HG02981 (cell line): ENCODE results near the gene CEL.
"Not testable (repeated sequence)": the region's sequence is repeated elsewhere in the genome, so short reads cannot be mapped to it uniquely, and the experiment has no call there.

Experiments
- ATAC-seq: cut with Tn5 transposase; IDR thresholded peaks from one replicate; pipeline ENCODE4 v1.9.1; 2021; ENCODE audit warnings: mild to moderate bottlenecking, moderate library complexity; ENCODE audit not compliant: unreplicated experiment

The CEL gene

DNA sequence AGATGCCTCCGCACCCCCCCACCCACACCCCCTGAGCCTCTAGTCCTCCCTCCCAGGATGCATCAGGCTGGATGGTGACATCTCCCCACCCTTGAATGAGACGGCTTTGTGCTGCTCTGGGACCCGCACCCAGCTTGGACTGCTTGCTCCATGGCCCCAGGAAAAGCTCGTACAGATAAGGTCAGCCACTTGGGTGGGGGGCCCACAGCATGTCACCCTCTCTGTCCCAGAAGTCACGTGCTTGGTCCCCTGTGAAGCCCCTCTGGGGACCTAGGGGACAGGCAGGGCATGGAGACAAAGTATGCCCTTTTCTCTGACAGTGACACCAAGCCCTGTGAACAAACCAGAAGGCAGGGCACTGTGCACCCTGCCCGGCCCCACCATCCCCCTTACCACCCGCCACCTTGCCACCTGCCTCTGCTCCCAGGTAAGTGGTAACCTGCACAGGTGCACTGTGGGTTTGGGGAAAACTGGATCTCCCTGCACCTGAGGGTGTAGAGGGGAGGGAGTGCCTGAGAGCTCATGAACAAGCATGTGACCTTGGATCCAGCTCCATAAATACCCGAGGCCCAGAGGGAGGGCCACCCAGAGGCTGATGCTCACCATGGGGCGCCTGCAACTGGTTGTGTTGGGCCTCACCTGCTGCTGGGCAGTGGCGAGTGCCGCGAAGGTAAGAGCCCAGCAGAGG, 20.3 kb downstream of the CEL start:
- ATAC-seq = not testable (repeated sequence)

DNA sequence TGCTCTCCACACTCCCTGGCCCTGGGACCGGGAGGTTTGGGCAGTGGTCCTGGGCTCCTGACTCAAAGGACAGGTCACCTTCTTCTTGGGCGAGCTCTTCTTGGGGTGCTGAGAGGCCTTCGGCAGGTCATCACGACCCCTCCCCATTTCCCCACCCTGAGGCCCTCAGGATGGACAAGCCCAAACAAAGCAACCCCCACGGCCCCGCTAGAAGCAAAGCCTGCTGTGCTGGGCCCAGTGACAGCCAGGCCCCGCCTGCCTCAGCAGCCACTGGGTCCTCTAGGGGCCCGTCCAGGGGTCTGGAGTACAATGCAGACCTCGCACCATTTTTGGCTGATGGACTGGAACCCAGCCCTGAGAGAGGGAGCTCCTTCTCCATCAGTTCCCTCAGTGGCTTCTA, 21.9 kb downstream of the CEL start:
- not testable (repeated sequence) for ATAC-seq

DNA sequence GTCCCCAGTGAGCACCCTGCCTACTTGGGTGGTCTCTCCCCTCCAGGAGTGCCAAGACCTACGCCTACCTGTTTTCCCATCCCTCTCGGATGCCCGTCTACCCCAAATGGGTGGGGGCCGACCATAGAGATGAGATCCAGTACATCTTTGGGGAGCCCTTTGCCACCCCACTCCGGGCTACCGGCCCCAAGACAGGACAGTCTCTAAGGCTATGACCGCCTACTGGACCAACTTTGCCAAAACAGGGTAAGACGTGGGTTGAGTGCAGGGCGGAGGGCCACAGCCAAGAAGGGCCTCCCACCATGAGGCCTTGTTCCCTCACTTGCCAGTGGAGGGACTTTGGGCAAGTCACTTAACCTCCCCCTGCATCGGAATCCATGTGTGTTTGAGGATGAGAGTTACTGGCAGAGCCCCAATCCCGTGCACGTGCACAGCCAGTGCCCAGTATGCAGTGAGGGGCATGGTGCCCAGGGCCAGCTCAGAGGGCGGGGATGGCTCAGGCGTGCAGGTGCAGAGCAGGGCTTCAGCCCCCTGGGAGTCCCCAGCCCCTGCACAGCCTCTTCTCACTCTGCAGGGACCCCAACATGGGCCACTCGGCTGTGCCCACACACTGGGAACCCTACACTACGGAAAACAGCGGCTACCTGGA, 24.6 kb downstream of the CEL start:
- ATAC-seq = not testable (repeated sequence)

DNA sequence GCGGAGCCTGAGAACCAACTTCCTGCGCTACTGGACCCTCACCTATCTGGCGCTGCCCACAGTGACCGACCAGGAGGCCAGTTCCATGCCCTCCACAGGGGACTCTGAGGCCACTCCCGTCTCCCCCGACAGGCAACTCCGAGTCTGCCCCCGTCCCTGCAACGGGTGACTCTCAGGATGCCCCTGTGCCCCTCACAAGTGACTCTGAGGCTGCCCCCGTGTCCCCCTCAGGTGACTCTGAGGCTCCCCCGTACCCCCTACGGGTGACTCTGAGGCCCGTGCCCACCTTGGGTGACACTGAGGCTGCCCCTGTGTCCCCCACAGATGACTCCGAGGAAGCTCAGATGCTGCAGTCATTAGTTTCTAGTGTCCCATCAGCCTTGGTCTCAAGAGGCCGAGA, 25.1 kb downstream of the CEL start:
- no peak for ATAC-seq

DNA sequence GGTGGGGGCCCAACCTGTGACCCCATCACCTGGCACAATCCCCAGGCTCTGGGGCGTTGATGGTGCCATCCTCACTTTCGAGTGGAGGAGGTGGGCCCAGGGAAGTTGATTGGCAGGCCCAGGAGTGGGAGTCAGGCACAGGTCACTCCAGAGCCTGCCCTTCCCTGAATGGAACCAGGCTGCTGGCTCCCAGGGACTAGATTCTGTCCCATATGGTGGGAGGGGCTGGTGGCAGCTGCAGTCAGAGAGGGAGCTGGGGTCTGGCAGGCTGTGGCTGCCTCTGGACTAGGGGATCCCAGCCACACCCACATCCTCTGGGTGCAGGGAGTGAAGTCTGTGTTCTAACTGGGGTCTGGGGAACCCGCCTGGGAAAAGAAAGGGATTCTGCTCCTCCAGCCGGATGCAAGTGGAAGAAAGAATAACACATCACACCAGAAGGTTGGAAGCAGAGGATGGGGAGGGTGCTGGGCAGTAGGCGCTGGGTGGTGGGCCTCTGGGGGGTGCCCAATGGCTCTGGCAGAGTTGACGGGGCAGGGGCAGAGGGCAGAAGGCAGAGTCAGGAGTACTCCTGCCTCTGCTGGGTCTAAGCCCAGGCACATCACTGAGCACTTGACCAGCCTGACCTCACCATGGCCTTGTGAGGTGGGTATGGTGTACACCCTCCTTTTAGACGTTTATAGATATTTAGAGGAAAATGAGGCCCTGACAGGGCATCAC, 25.8 kb downstream of the CEL start:
- no peak for ATAC-seq

DNA sequence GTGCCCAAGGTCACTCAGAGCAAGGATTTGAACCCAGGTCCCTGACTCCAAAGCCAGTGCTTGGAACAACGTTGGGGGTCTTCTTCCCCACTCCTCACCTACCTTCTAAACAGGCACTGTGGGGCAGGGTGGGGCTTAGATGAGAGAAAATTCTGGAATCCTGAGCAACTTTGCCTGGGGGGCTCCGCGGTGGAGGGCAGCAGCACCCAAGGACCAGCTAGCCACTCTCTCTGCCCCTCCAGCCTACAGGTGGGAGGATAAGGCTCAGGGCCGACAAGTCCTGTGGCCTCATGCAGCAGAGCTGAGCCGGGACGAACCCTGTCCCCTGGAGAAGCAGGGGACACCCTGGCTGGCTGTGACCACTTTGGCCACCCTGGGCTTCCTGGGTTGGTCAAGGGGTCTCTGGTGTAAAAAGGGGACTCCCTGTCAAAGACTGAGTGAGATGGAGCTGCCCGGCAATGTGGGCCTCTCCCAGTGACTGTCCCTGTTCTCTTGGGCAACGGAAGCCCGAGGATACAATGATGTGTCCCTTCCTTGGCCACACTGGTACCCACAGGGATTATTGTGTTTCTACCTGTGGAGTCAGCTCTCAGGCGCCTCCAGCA, 26.5 kb downstream of the CEL start:
- no peak for ATAC-seq

DNA sequence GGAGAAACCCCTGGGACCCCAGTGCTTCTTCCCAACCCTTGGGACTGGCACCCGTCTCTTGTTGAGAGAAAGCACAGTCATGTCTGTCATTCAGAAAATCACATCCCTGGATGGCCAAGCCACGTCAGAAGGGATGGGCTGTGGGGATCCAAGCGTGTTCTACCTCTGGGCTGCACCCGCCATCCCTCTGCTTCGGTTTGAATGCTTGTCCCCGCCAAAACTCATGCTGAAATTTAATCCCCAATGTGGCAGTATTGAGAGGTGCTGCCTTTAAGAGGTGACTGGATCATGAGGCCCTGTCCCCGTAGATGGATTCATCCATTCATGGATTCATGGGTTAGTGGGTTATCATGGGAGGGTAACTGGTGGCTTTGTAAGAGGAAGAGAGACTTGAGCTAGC, 27.0 kb downstream of the CEL start:
- no peak for ATAC-seq

DNA sequence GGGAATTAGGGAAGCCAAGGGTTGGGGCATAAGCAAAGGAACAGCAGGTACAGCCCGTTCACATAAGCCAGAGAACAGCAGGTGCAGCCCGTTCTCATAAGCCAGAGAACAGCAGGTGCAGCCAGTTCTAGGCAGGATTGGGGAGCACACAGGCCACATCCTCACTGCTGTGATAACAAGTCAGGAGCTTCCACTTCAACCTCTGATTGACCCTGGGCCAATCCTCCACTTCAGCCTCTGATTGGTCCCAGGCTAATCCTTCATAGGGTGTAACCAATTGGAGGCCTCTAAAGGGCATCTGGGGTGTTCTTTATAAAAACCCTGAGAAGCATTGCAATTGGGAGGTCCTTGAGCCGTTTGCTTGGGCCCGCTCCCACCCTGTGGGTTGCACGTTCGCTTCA, 27.5 kb downstream of the CEL start:
- no peak for ATAC-seq

DNA sequence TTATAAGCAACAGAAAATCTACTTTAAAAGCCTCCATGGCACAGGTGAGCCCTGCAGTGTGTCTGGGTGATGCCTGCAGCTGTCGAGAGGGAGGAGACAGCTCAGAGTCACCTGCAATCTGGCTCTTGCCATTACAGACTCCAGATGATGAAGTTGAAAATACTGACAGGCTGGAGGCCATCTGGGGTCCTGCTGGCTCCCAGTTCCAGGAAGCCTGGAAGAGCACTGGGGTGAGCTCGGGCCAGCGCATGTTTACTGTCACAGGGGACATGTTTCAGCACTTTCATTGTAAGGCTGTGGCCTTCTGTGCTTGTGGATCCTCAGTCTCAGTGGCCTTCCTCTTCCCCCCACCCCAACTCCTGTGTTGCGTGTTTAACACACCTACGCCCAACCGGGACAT, 28.4 kb downstream of the CEL start:
- no peak for ATAC-seq

DNA sequence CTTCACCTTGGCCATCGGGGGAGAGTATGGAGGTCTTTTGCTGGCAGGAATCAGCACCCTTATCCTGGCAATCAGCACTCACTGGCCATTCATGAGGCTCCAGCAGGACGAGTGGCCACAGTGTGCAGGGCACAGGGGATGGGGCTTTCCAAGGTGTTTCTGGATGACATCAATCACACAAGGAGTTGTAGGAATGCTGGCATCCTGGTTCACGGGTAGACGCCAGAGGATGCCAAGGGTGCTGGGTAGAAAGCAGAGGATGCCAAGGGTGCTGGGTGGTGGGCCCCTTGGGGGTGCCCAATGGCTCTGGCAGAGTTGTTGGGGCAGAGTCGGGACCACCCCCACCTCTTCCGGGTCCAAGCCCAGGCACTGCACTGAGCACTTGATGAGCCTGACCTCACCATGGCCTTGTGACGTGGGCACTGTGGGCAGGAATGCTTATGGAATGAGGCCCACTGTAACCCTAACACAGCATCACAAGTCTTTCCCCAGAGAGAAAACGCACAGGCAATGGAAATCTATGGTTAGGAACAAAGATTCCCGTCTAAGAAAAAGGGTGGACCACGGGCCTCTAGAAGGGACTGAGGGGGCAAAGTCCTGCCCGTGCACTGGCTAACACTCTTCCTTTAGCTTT, 29.1 kb downstream of the CEL start:
- no peak for ATAC-seq

DNA sequence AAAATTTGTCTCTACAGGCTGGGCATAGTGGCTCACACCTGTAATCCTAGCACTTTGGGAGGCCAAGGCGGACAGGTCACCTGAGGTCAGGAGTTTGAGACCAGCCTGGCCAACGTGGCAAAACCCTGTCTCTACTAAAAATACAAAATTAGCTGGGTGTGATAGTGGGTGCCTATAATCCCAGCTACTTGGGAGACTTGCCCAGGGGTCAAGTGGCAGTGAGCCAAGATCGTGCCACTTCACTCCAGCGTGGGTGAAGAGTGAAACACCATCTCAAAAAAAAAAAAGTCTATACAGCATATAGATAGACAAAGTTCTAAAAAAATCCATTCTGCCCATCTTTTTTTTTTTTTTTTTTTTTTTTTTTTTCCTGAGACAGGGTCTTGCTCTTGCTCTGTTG, 32.6 kb downstream of the CEL start:
- not testable (repeated sequence) for ATAC-seq

DNA sequence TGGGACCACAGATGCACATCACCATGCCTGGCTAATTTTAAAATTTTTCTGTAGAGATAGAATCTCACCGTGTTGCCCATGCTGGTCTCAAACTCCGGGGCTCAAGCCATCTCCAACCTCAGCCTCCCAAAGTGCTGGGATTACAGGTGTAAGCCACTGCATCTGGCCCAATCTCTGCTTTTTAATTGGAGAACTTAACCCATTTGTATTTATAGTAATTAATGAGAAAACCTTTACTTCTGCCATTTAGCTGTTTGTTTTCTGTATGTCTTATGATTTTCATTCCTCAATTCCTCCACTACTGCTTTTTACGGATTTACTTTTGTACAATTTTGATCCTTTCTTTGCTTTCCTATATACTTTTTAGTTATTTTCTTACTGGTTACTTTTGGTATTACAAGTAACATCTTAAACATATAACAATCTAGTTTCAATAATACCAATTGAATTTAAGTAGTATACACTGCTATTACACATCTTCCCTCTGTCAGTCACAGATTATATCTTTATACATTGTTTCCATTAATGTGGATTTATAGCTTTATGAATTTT, 33.1 kb downstream of the CEL start:
- no peak for ATAC-seq

DNA sequence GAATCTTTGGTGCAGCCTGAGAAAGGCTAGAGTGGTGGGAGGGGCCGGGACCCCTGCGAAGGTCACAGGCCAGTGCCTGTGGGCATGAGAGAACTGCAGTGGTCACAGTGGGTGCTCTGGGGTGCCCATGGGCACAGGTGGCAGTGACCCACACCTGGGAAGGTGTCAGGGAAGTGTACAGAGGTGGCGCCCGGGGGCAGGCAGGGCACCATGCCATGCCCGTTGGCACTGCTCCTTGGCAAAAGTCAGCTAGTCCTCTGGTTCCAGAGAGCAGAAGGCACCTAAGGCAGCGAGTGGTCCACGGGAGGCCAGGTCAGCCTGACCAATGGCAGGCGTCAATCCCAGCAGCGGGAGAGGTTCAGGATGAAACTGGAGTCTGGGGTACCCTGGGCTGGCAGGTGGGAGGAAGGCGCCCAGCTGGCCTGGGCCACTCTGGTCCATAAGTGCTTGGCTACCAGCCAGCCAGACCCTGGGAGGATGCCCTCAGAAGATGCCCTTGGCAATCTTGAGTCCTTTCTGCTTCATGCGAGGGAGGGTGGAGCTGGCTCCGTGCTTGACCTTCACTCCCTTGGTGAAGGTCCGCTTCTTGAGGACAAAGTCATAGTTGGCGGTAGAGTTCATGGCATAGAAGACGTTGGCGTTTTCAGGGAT, 36.4 kb downstream of the CEL start:
- ATAC-seq = no peak

DNA sequence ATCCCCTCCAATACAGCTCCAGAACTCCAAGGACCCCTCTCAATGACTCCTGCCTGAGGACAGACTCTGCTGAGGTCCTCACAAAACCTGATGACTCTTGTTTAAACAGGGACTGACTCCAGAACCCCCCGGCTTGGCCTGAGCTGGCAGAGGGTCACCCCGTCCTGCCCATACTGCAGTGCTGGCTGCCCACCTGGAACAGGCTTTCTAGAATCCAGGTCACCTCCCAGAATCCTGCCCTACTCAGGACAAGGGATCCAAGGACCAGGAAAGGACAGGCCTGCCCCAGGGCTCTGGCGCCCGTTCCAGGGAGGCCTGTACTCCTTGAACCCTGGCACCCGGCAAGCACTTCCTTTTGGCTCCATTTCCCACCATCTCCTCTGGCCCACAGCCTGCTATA, 37.1 kb downstream of the CEL start:
- ATAC-seq = no peak

DNA sequence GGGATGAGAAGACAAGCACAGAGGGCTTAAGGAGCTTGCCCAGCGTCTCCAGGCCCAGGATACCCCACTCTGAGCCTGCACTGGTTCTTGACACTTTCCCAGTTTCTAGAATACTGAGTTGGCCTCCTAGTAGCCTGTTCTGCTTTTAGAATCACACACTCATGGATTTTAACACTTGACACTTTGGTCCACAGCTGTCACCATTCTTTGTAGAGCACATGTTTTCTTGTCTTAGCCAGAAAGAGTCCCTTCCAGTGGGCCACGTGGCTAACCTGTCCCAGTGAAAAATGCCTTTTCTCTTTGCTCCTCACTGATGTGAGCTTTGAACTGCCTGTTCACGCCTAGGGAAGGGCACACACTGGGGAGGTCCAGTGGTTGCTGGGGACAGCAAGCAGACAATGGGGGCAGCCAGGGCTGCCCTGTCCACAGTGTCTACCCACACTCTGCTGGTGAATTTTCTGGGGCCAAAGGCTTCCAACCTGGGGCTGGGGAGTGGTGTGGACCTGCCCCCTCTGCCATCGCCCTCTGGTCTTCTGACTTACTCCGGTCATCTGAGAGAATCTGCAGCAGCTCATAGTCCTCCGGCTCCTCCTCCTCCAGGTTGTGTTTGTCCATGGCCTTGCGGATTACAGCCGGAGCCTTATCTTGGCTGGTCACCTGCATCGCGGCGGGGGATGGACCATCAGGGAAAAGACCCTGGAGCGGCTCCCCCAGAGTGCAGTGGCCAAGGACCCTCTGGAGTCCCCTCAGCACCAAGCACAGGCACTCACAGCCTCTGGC, 38.1 kb downstream of the CEL start:
- ATAC-seq = no peak

DNA sequence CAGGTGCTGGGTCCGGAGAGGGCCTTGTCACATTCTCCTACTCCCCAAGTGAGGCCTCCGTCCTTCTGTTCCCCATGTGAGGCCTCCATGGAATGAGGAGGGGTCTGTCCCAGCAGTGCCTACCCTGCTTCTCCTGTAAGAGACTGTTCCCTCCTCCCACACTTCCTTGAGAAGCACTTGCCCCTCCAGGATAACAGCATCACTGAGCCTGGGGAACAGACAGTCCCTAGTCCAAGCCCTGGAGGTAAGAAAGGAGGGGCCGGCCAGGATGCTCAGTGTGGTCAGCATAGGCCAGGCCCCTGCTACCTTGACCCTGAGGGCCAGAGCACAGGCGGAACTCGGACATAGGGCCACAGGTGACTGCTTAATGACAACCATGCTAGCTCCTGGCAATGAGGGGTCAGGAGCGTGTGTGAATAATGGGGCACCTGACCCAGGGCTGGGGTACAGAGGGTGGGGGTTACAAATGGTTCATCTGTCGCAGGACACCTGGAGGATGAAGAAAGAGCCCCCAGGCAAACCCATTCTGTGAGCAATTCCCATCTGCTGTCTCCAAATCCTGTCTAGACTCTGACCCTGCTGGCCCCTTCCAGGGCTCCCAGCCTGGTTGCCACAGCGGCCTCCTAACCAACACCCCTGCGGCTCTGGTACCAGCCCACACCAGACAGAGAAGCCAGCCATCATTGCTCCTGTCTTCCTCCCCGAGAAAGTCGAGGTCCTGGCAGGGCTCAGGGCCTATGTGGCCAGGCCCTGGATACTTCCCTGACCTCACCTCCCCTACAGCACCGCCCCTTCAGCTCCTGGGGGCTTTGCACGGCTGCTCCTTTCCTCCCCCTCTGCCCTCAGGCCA, 39.0 kb downstream of the CEL start:
- no peak for ATAC-seq

DNA sequence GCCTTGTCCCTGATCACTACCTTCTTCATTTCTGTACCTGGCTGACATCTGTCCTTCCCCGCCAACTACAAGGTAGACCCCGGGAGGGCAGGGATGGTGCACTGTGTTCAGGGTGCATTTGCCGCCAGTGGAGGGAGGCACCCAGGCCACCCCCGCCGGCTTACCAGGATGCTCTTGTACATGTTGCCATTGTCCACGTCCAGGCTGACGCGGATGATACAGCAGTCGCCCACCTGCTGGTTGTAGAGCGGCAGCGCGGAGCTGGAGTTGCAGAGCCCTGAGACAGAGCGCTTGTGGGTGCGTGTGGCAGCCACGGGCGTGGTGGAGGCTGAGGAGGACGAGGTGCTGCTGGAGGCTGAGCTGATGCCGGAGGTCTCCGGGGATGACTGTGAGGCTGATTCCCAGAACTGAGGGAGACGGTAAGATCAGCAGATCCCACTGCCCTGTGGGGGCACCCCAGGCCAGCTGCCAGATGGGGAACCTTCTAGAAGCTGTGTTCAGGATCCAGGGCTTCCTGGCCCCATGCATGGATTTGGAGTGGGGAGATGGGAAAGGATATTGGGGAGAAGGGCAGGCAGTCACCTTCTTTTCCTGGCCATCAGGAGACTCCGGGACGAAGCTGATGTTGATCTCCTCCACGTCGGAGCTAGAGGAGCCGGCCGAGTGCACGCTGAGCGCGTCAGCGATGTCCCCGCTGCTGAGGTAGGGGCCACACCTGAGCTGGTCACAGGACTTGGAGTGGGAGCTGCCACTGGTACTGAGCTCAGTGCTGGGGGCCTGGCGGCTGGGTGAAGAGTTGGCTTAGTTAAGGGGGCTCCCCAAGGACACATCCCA, 39.8 kb downstream of the CEL start:
- ATAC-seq = no peak
